Astrocyte (in vitro differentiated cells and primary cell): Measurements from ENCODE around the gene WDR33. TPM values are rescaled to one million over a fixed set of nuclear protein-coding genes. Genes with fewer than 3 reads are reported as not detected.

Experiments
- DNase-seq: peaks from one replicate; pipeline ENCODE4 v3.0.0-alpha.2; 2010; ENCODE audit warnings: low read depth
- FAIRE-seq: peaks from 2 replicates; lab custom pipeline; 2011; peaks lifted over from hg19 to GRCh38; lab: Jason Lieb, UNC
- H2AFZ ChIP-seq: 2 replicates; pipeline ENCODE4 v1.6.0; 2012; ENCODE audit warnings: low read depth, low read length, inconsistent platforms
- H3K27ac ChIP-seq: 2 replicates; pipeline ENCODE4 v1.5.1; 2011; ENCODE audit warnings: low read depth, low read length, inconsistent platforms
- H3K27me3 ChIP-seq: 2 replicates; pipeline ENCODE4 v1.6.0; 2011; ENCODE audit warnings: low read length, inconsistent platforms; ENCODE audit not compliant: insufficient read depth
- H3K36me3 ChIP-seq: 2 replicates; pipeline ENCODE4 v1.5.1; 2011; ENCODE audit warnings: low read length, inconsistent platforms; ENCODE audit not compliant: insufficient read depth
- H3K4me1 ChIP-seq: 2 replicates; pipeline ENCODE4 v1.5.1; 2011; ENCODE audit warnings: low read length, inconsistent platforms; ENCODE audit not compliant: insufficient read depth
- H3K4me2 ChIP-seq: 2 replicates; pipeline ENCODE4 v1.6.0; 2012; ENCODE audit warnings: low read length, inconsistent platforms
- H3K4me3 ChIP-seq: 2 replicates; pipeline ENCODE4 v1.5.1; 2011; ENCODE audit warnings: low read depth, mild to moderate bottlenecking, low read length, inconsistent platforms; ENCODE audit not compliant: insufficient read depth
- H3K79me2 ChIP-seq: 2 replicates; pipeline ENCODE4 v1.6.0; 2012; ENCODE audit warnings: mild to moderate bottlenecking, low read length, inconsistent platforms; ENCODE audit not compliant: insufficient read depth
- H3K9ac ChIP-seq: 2 replicates; pipeline ENCODE4 v1.6.0; 2012; ENCODE audit warnings: mild to moderate bottlenecking, low read length, inconsistent platforms
- H3K9me3 ChIP-seq: 2 replicates; pipeline ENCODE4 v1.5.1; 2012; ENCODE audit warnings: low read depth, mild to moderate bottlenecking, low read length, inconsistent platforms; ENCODE audit not compliant: insufficient read depth
- H4K20me1 ChIP-seq: 2 replicates; pipeline ENCODE4 v1.6.0; 2012; ENCODE audit warnings: low read length, inconsistent platforms; ENCODE audit not compliant: insufficient read depth
- H3K27ac Mint-ChIP-seq: one replicate; pipeline ENCODE4 v1.8.0; 2021; ENCODE audit warnings: mild to moderate bottlenecking, mixed read lengths; ENCODE audit not compliant: unreplicated experiment
- H3K27me3 Mint-ChIP-seq: one replicate; pipeline ENCODE4 v1.8.0; 2021; ENCODE audit warnings: low read depth, mixed read lengths; ENCODE audit not compliant: unreplicated experiment
- H3K36me3 Mint-ChIP-seq: one replicate; pipeline ENCODE4 v1.8.0; 2021; ENCODE audit warnings: low read depth, mixed read lengths; ENCODE audit not compliant: unreplicated experiment
- H3K4me1 Mint-ChIP-seq: one replicate; pipeline ENCODE4 v1.8.0; 2021; ENCODE audit warnings: low read depth, mixed read lengths; ENCODE audit not compliant: unreplicated experiment
- H3K4me3 Mint-ChIP-seq: one replicate; pipeline ENCODE4 v1.8.0; 2021; ENCODE audit warnings: mild to moderate bottlenecking, moderate library complexity, mixed read lengths; ENCODE audit not compliant: unreplicated experiment
- H3K9me3 Mint-ChIP-seq: one replicate; pipeline ENCODE4 v1.8.0; 2021; ENCODE audit warnings: mild to moderate bottlenecking, mixed read lengths; ENCODE audit not compliant: unreplicated experiment
- EZH2 ChIP-seq: IDR thresholded peaks from 2 replicates; pipeline ENCODE4 v1.6.1; 2012; ENCODE audit warnings: mild to moderate bottlenecking, low read length, inconsistent platforms; ENCODE audit not compliant: insufficient read depth
- total RNA-seq: library from RNA; stranded (reverse); gene quantifications from 2 replicates; pipeline ENCODE4 v1.2.1, GENCODE V29; 2021
- TF ChIP-seq, protein P1 (sequence below): IDR thresholded peaks from 2 replicates; pipeline ENCODE4 v1.5.1; 2011; ENCODE audit warnings: low read depth, mild to moderate bottlenecking, inconsistent platforms, low read length, moderate library complexity; ENCODE audit not compliant: insufficient read depth

The WDR33 gene
- total RNA-seq, 1 donor from 2014 or later = 40.9 TPM

- Histone ChIP-seq H3K4me1 (no peaks in the 10 kb centered on the region), H4K20me1 (no peaks in the 10 kb centered on the region), H3K9ac (no peak overlapping the region), H3K4me2 (no peak overlapping the region), H3K4me3 (no peak overlapping the region), H2AFZ (no peak overlapping the region), H3K27me3 (peaks cover 3% of the 10 kb centered on the region), H3K36me3 (no peaks in the 10 kb centered on the region), H3K27ac (no peak overlapping the region), H3K79me2 (no peaks in the 10 kb centered on the region), H3K9me3 (peaks cover 24% of the 10 kb centered on the region)
- Mint-ChIP-seq H3K4me3 (no peak overlapping the region), H3K4me1 (no peaks in the 10 kb centered on the region), H3K27ac (no peak overlapping the region), H3K36me3 (no peaks in the 10 kb centered on the region), H3K9me3 (peaks cover 48% of the 10 kb centered on the region), H3K27me3 (peaks cover 27% of the 10 kb centered on the region)
- TF ChIP-seq EZH2 = no peak
- TF ChIP-seq, protein P1, sequence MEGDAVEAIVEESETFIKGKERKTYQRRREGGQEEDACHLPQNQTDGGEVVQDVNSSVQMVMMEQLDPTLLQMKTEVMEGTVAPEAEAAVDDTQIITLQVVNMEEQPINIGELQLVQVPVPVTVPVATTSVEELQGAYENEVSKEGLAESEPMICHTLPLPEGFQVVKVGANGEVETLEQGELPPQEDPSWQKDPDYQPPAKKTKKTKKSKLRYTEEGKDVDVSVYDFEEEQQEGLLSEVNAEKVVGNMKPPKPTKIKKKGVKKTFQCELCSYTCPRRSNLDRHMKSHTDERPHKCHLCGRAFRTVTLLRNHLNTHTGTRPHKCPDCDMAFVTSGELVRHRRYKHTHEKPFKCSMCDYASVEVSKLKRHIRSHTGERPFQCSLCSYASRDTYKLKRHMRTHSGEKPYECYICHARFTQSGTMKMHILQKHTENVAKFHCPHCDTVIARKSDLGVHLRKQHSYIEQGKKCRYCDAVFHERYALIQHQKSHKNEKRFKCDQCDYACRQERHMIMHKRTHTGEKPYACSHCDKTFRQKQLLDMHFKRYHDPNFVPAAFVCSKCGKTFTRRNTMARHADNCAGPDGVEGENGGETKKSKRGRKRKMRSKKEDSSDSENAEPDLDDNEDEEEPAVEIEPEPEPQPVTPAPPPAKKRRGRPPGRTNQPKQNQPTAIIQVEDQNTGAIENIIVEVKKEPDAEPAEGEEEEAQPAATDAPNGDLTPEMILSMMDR = no peak
- DNase-seq (peak; percentile 10), FAIRE-seq (no peak)
These were observed 9.2 kb upstream of the WDR33 start for GRCh38 chr2:127820080-127820668.

DNA sequence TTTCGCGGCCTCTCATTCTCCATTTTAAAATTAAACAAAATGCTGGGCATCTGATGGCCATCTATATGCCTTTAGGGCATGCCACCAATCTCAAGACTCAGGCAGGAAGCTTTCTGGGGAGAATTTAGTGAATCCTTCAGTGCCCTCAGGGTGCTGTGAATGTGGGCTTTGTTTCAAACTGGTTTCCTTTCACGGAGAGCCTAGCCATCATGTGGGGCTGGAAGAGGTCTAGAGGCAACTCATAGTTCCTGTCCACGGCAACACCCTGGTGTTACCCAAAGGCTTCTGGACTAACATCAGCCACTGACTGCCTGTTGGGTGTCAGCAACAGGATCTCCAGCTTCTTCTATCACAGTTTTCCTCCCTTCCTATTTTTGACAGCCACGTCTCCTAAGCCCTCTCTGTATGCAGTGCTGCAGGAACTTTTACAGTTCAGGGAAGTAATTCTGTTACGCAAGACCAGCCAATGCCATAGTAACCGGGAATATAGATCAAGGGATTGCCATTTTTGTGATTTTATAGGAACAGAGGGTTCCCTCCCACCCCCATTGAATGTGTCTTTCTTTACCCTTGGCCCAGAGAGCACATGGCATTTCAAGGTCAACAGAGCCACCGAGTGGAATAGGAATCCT lies 7.9 kb upstream of the WDR33 start:
- TF ChIP-seq EZH2 = no peak
- TF ChIP-seq, protein P1 = no peak
- Histone ChIP-seq H3K4me1 (no peaks in the 10 kb centered on the region), H3K36me3 (no peaks in the 10 kb centered on the region), H3K27me3 (peaks cover 3% of the 10 kb centered on the region), H3K4me3 (no peak overlapping the region), H3K79me2 (no peaks in the 10 kb centered on the region), H3K4me2 (no peak overlapping the region), H4K20me1 (no peaks in the 10 kb centered on the region), H2AFZ (no peak overlapping the region), H3K9me3 (peaks cover 24% of the 10 kb centered on the region), H3K9ac (no peak overlapping the region), H3K27ac (no peak overlapping the region)
- Mint-ChIP-seq H3K27me3 (peaks cover 25% of the 10 kb centered on the region), H3K4me1 (no peaks in the 10 kb centered on the region), H3K4me3 (no peak overlapping the region), H3K9me3 (peaks cover 47% of the 10 kb centered on the region), H3K27ac (no peak overlapping the region), H3K36me3 (no peaks in the 10 kb centered on the region)
- FAIRE-seq (no peak), DNase-seq (no peak)

DNA sequence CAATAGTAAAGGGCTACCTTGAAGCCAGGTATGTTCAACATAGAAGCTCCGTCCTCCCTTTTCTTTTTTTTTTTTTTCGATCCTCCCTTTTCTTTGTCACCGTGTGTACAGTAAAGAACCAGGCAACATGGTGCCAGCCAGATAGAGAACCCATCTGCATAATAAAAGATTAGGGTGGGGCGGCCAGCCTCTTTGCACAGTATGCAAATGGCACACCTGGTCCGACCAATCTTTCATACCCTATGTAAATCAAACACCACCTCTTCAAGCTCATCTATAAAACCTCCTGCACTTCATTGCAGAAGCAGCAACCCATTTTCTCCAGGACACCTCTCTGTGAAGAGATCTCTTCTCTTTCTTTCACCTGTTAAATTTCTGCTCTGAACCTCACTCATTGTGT lies 7.3 kb upstream of the WDR33 start:
- TF ChIP-seq, protein P1 = no peak
- TF ChIP-seq EZH2 = no peak
- Mint-ChIP-seq H3K27ac (no peak overlapping the region), H3K4me3 (no peak overlapping the region), H3K9me3 (peaks cover 47% of the 10 kb centered on the region), H3K36me3 (no peaks in the 10 kb centered on the region), H3K4me1 (no peaks in the 10 kb centered on the region), H3K27me3 (peaks cover 25% of the 10 kb centered on the region)
- no peak overlapping the region for H3K27ac ChIP-seq
- no peak for DNase-seq
- peaks cover 24% of the 10 kb centered on the region for H3K9me3 ChIP-seq
- H4K20me1 ChIP-seq = no peaks in the 10 kb centered on the region
- no peaks in the 10 kb centered on the region for H3K4me1 ChIP-seq
- no peak overlapping the region for H3K4me3 ChIP-seq
- no peaks in the 10 kb centered on the region for H3K36me3 ChIP-seq
- H3K4me2 ChIP-seq = no peak overlapping the region
- no peak overlapping the region for H3K9ac ChIP-seq
- H2AFZ ChIP-seq = no peak overlapping the region
- no peak for FAIRE-seq
- no peaks in the 10 kb centered on the region for H3K79me2 ChIP-seq
- peaks cover 3% of the 10 kb centered on the region for H3K27me3 ChIP-seq
